ENCODE measurements around the gene SPOCD1. TPM values are rescaled to one million over a fixed set of nuclear protein-coding genes. Genes with fewer than 3 reads are reported as not detected.

Gene SPOCD1
- total and polyA plus RNA-seq, 2 experiments from 2014 or later: 0.73 to 1.3 TPM

GRCh38 chr1:31859044-31859443 lies 43.2 kb upstream of the SPOCD1 start:
- no peak overlapping the region for H3K27ac Mint-ChIP-seq
- no peak overlapping the region for H3K27ac ChIP-seq (ENCODE audit: low read depth)

GRCh38 chr1:31857863-31858262 lies 42.0 kb upstream of the SPOCD1 start:
- no peaks in the 10 kb centered on the region for H3K79me2 ChIP-seq (replicated peaks; ENCODE audit: insufficient read depth)
- DNase-seq (ENCODE audit: low spot score) (no peak), ATAC-seq (no peak)
- H3K27me3 Mint-ChIP-seq (ENCODE audit: insufficient read depth, low read depth, poor library complexity): no peaks in the 10 kb centered on the region
- H3K27me3 ChIP-seq (ENCODE audit: insufficient read depth): no peaks in the 10 kb centered on the region
- no peak for TF ChIP-seq POLR2AphosphoS5 (IDR thresholded peaks at IDR 0.05; ENCODE audit: low read depth)
- no peaks in the 10 kb centered on the region for H3K9me3 Mint-ChIP-seq
- H3K27ac Mint-ChIP-seq: no peak overlapping the region
- no peaks in the 10 kb centered on the region for H3F3A ChIP-seq (replicated peaks; ENCODE audit: low read depth)
- no peak overlapping the region for H3K4me3 ChIP-seq
- no peak overlapping the region for H2AFZ ChIP-seq
- no peaks in the 10 kb centered on the region for H3K9me2 ChIP-seq (ENCODE audit: insufficient read depth)
- H3K4me1 ChIP-seq (ENCODE audit: insufficient read depth): no peaks in the 10 kb centered on the region
- H4K20me1 ChIP-seq (replicated peaks; ENCODE audit: insufficient read depth): no peaks in the 10 kb centered on the region
- H3K4me3 Mint-ChIP-seq: no peak overlapping the region
- H3K4me1 Mint-ChIP-seq: no peaks in the 10 kb centered on the region
- H3K36me3 Mint-ChIP-seq (ENCODE audit: low read depth): no peaks in the 10 kb centered on the region
- H3K4me2 ChIP-seq: no peak overlapping the region
- no peaks in the 10 kb centered on the region for H3K36me3 ChIP-seq (ENCODE audit: insufficient read depth)
- no peak overlapping the region for H3K27ac ChIP-seq (ENCODE audit: low read depth)

More at GRCh38 chr1:31859044-31859443, 43.2 kb upstream of the SPOCD1 start:
- Histone ChIP-seq H3K36me3 (ENCODE audit: insufficient read depth) (no peaks in the 10 kb centered on the region), H3K4me2 (no peak overlapping the region), H3F3A (replicated peaks; ENCODE audit: low read depth) (no peaks in the 10 kb centered on the region), H4K20me1 (replicated peaks; ENCODE audit: insufficient read depth) (no peaks in the 10 kb centered on the region), H3K9me2 (ENCODE audit: insufficient read depth) (no peaks in the 10 kb centered on the region), H3K4me3 (no peak overlapping the region), H3K27me3 (ENCODE audit: insufficient read depth) (no peaks in the 10 kb centered on the region), H3K79me2 (replicated peaks; ENCODE audit: insufficient read depth) (no peaks in the 10 kb centered on the region), H2AFZ (no peak overlapping the region), H3K4me1 (ENCODE audit: insufficient read depth) (no peaks in the 10 kb centered on the region)
- DNase-seq (ENCODE audit: low spot score) (no peak), ATAC-seq (no peak)
- Mint-ChIP-seq H3K27me3 (ENCODE audit: insufficient read depth, low read depth, poor library complexity) (no peaks in the 10 kb centered on the region), H3K4me1 (no peaks in the 10 kb centered on the region), H3K4me3 (no peak overlapping the region), H3K36me3 (ENCODE audit: low read depth) (no peaks in the 10 kb centered on the region), H3K9me3 (no peaks in the 10 kb centered on the region)
- no peak for TF ChIP-seq ZNF114 (CRISPR knock-in tag; IDR thresholded peaks at IDR 0.05)
- TF ChIP-seq STAT1 (IDR thresholded peaks at IDR 0.05; ENCODE audit: unreplicated experiment): no peak
- no peak for TF ChIP-seq EZH2phosphoT487 (IDR thresholded peaks at IDR 0.05; ENCODE audit: unreplicated experiment)
- no peak for TF ChIP-seq POLR2AphosphoS5 (IDR thresholded peaks at IDR 0.05; ENCODE audit: low read depth)
- no peak for TF ChIP-seq ETS1 (IDR thresholded peaks at IDR 0.05)
- no peak for TF ChIP-seq JUNB (IDR thresholded peaks at IDR 0.05; ENCODE audit: unreplicated experiment)
- no peak for TF ChIP-seq NANOG (IDR thresholded peaks at IDR 0.05; ENCODE audit: borderline replicate concordance)
- no peak for TF ChIP-seq CTCF (conservative IDR thresholded peaks at IDR 0.05; ENCODE audit: low read depth in 2 of 2)
- TF ChIP-seq EZH2 (IDR thresholded peaks at IDR 0.05; ENCODE audit: low read depth, unreplicated experiment): no peak

Data from GM23338 (cell line).